Breast epithelium (tissue), 3 donors: Measurements from ENCODE around the gene VPS35.
"Not testable (repeated sequence)": the region's sequence is repeated elsewhere in the genome, so short reads cannot be mapped to it uniquely, and the experiment has no call there.

Experiments used
- CTCF ChIP-seq, 3 donors: fragments of 450-650 bp; IDR thresholded peaks; one replicate each; pipeline ENCODE4 v1.5.1; 2016 to 2017; ENCODE audit warnings: antibody characterized with exemption in 3 of 3, mild to moderate bottlenecking in 3 of 3, moderate library complexity in 3 of 3
- POLR2AphosphoS5 ChIP-seq, 3 donors: sonication (generic); formaldehyde crosslinking; IDR thresholded peaks; one replicate each; pipeline ENCODE4 v1.6.1; 2017; ENCODE audit warnings: antibody characterized with exemption in 3 of 3

- TF ChIP-seq CTCF, POLR2AphosphoS5 (IDR thresholded peaks at IDR 0.05): not testable (repeated sequence)
Observed at GRCh38 chr16:46623246-46623645, 65.7 kb downstream of the VPS35 start.
